HCT116 (cell line): Measurements from ENCODE around the gene IER5L. TPM values are rescaled to one million over a fixed set of nuclear protein-coding genes. Genes with fewer than 3 reads are reported as not detected.

ENCODE experiments used
- ATAC-seq: fragments of 200-7000 bp; cut with Tn5 transposase; 2 replicates; pipeline ENCODE4 v1.9.1; 2020; ENCODE audit warnings: mild to moderate bottlenecking, moderate library complexity
- BruUV-seq: library from RNA; stranded (reverse); fragments of 400-500 nt; replicated peaks from 2 replicates; lab custom pipeline; 2021; lab: Mats Ljungman, UMichigan
- CTCF ChIA-PET: fragments of 300-600 bp; sonication (Branson Sonifier 250); formaldehyde crosslinking; loops from one replicate; lab custom pipeline; 2021; ENCODE audit warnings: antibody characterized with exemption; lab: Charles Lee
- POLR2A ChIA-PET: fragments of 300-600, 350-600 bp; sonication (Branson Sonifier 250); formaldehyde crosslinking; loops from one replicate; lab custom pipeline; 2021; ENCODE audit warnings: antibody characterized with exemption; lab: Charles Lee
- RAD21 ChIA-PET, 2 experiments: fragments of 300-600 bp; sonication (Branson Sonifier 250); formaldehyde crosslinking; loops; one replicate each; lab custom pipeline; 2023; ENCODE audit warnings: low total read pairs in 2 of 2; ENCODE audit not compliant: uncharacterized antibody in 2 of 2, unreplicated experiment in 2 of 2, low non-redundant PET in 1 of 2; lab: Charles Lee
- DNase-seq: peaks from one replicate; pipeline ENCODE4 v3.0.0-alpha.2; 2010; ENCODE audit warnings: low read depth, low spot score
- H2AFZ ChIP-seq: fragments of 200-600 bp; shearing (Covaris generic), sonication (generic); 2 replicates; pipeline ENCODE4 v1.6.1; 2017; ENCODE audit warnings: low read depth, mixed run types, mixed read lengths, antibody characterized with exemption, low read length; ENCODE audit not compliant: poor library complexity, severe bottlenecking
- H3K27ac ChIP-seq: 2 replicates; pipeline ENCODE4 v1.5.1; 2012; ENCODE audit warnings: low read depth, low read length
- H3K27me3 ChIP-seq: fragments of 200-600 bp; sonication (generic); 2 replicates; pipeline ENCODE4 v1.6.1; 2016; ENCODE audit warnings: mixed run types, low read length, mixed read lengths; ENCODE audit not compliant: insufficient read depth
- H3K36me3 ChIP-seq, 2 experiments: fragments of 200-500 bp in 1 of 2; fragments of 200-600 bp in 1 of 2; sonication (Bioruptor generic) in 1 of 2; sonication (generic) in 1 of 2; 2 replicates each; pipeline versions ENCODE4 v1.5.1 to v1.6.1; 2014 to 2016; ENCODE audit warnings: low read length in 2 of 2, inconsistent platforms in 1 of 2, mixed read lengths in 1 of 2, mixed run types in 1 of 2; ENCODE audit not compliant: insufficient read depth in 2 of 2, control insufficient read depth in 1 of 2
- H3K4me1 ChIP-seq, 2 experiments: fragments of 200-600 bp in 1 of 2; sonication (generic) in 1 of 2; 2 replicates each; pipeline versions ENCODE4 v1.5.1 to v1.6.1; 2012 to 2017; ENCODE audit warnings: low read length in 2 of 2, inconsistent platforms in 1 of 2, mild to moderate bottlenecking in 1 of 2, mixed read lengths in 1 of 2, mixed run types in 1 of 2, moderate library complexity in 1 of 2; ENCODE audit not compliant: insufficient read depth in 2 of 2, control insufficient read depth in 1 of 2
- H3K4me2 ChIP-seq: fragments of 200-600 bp; sonication (generic); 2 replicates; pipeline ENCODE4 v1.6.1; 2017; ENCODE audit warnings: mixed run types, low read length, mixed read lengths
- H3K4me3 ChIP-seq, 2 experiments: fragments of 200-600 bp in 1 of 2; sonication (generic) in 1 of 2; replicated peaks in 1 of 2; 2 replicates each; pipeline ENCODE4 v1.5.1; 2011 to 2016; ENCODE audit warnings: low read length in 2 of 2, control low read depth in 1 of 2, low read depth in 1 of 2, mild to moderate bottlenecking in 1 of 2, mixed read lengths in 1 of 2, mixed run types in 1 of 2
- H3K79me2 ChIP-seq: fragments of 200-600 bp; sonication (generic); 2 replicates; pipeline ENCODE4 v1.6.1; 2017; ENCODE audit warnings: mild to moderate bottlenecking, mixed run types, low read length, moderate library complexity, mixed read lengths; ENCODE audit not compliant: insufficient read depth
- H3K9ac ChIP-seq: fragments of 200-600 bp; sonication (generic); 2 replicates; pipeline ENCODE4 v1.6.1; 2016; ENCODE audit warnings: low read length, mixed read lengths
- H3K9me2 ChIP-seq: fragments of 200-600 bp; sonication (generic), shearing (Covaris generic); 2 replicates; pipeline ENCODE4 v1.6.1; 2017; ENCODE audit warnings: mixed run types, mild to moderate bottlenecking, moderate library complexity; ENCODE audit not compliant: insufficient read depth
- H3K9me3 ChIP-seq, 2 experiments: fragments of 200-500 bp in 1 of 2; fragments of 200-600 bp in 1 of 2; sonication (Bioruptor generic) in 1 of 2; sonication (generic) in 1 of 2; 2 replicates each; pipeline ENCODE4 v1.6.1; 2014 to 2017; ENCODE audit warnings: low read length in 2 of 2, mixed read lengths in 2 of 2, inconsistent platforms in 1 of 2, low read depth in 1 of 2, mild to moderate bottlenecking in 1 of 2, mixed run types in 1 of 2, moderate library complexity in 1 of 2; ENCODE audit not compliant: control insufficient read depth in 1 of 2, insufficient read depth in 1 of 2
- H4K20me1 ChIP-seq: fragments of 200-600 bp; sonication (generic), shearing (Covaris generic); 2 replicates; pipeline ENCODE4 v1.6.1; 2017; ENCODE audit warnings: mixed run types, mild to moderate bottlenecking, moderate library complexity; ENCODE audit not compliant: insufficient read depth
- CEBPB ChIP-seq: IDR thresholded peaks from 2 replicates; pipeline ENCODE4 v1.6.1; 2012; ENCODE audit warnings: low read depth
- EGR1 ChIP-seq: IDR thresholded peaks from 2 replicates; pipeline ENCODE4 v1.6.1; 2012; ENCODE audit warnings: low read depth
- ELF1 ChIP-seq: IDR thresholded peaks from 2 replicates; pipeline ENCODE4 v1.6.1; 2012; ENCODE audit warnings: low read depth, borderline replicate concordance
- EZH2 ChIP-seq: fragments of 200-600 bp; sonication (generic); IDR thresholded peaks from 2 replicates; pipeline ENCODE4 v1.6.1; 2017; ENCODE audit warnings: antibody characterized with exemption, mixed run types
- EZH2phosphoT487 ChIP-seq: fragments of 200-600 bp; IDR thresholded peaks from 2 replicates; pipeline ENCODE4 v1.6.1; 2018; ENCODE audit warnings: antibody characterized with exemption, borderline replicate concordance
- FOSL1 ChIP-seq: IDR thresholded peaks from 2 replicates; pipeline ENCODE4 v1.6.1; 2012; ENCODE audit warnings: low read depth
- POLR2A ChIP-seq: IDR thresholded peaks from 2 replicates; pipeline ENCODE4 v1.7.0; 2011; ENCODE audit warnings: borderline replicate concordance; ENCODE audit not compliant: insufficient read depth, insufficient read length; ENCODE audit errors: extremely low read depth
- RAD21 ChIP-seq: IDR thresholded peaks from 2 replicates; pipeline ENCODE4 v1.6.1; 2012; ENCODE audit warnings: low read depth, mild to moderate bottlenecking
- SIN3A ChIP-seq: IDR thresholded peaks from 2 replicates; pipeline ENCODE4 v1.6.1; 2012; ENCODE audit warnings: low read depth
- SP1 ChIP-seq: IDR thresholded peaks from 2 replicates; pipeline ENCODE4 v1.6.1; 2012; ENCODE audit warnings: low read depth
- TCF7L2 ChIP-seq: IDR thresholded peaks from 2 replicates; pipeline ENCODE4 v1.7.0; 2011; ENCODE audit warnings: borderline replicate concordance, inconsistent platforms; ENCODE audit not compliant: insufficient read depth, insufficient read length; ENCODE audit errors: extremely low read depth
- YY1 ChIP-seq: IDR thresholded peaks from 2 replicates; pipeline ENCODE4 v1.6.1; 2011; ENCODE audit warnings: low read length, low read depth, moderate library complexity, mild to moderate bottlenecking; ENCODE audit not compliant: insufficient replicate concordance; ENCODE audit errors: extremely low read depth
- ZFX ChIP-seq: fragments of 450-650 bp; IDR thresholded peaks from 2 replicates; pipeline ENCODE4 v1.6.1; 2017
- ZNF274 ChIP-seq: fragments of 200-500 bp; sonication (Bioruptor generic); IDR thresholded peaks from 2 replicates; pipeline ENCODE4 v1.6.1; 2014; ENCODE audit warnings: mild to moderate bottlenecking, low read depth, low read length, inconsistent platforms
- intact Hi-C: fragments of 100-400 bp; cut with micrococcal nuclease; formaldehyde crosslinking; loops from 2 replicates; pipeline ENCODE4 v1.10.0; 2022
- total RNA-seq: library from RNA; stranded (reverse); gene quantifications from one replicate; pipeline ENCODE4 v1.2.1, GENCODE V29; 2021; ENCODE audit not compliant: unreplicated experiment
- TF ChIP-seq, protein P1 (sequence below), 3 experiments: fragments of 200-600 bp in 1 of 3; sonication (generic) in 1 of 3; IDR thresholded peaks in 2 of 3; conservative IDR thresholded peaks in 1 of 3; 2 replicates each; pipeline ENCODE4 v1.5.1; 2012 to 2017; ENCODE audit warnings: low read depth in 2 of 3, low read length in 2 of 3, antibody characterized with exemption in 1 of 3, borderline replicate concordance in 1 of 3, control low read depth in 1 of 3, mild to moderate bottlenecking in 1 of 3, mixed read lengths in 1 of 3, mixed run types in 1 of 3, moderate library complexity in 1 of 3; ENCODE audit not compliant: insufficient read depth in 1 of 3
- TF ChIP-seq, protein P2 (sequence below): IDR thresholded peaks from 2 replicates; pipeline ENCODE4 v1.6.1; 2012
- TF ChIP-seq, protein P3 (sequence below): IDR thresholded peaks from 2 replicates; pipeline ENCODE4 v1.6.1; 2011; ENCODE audit warnings: mild to moderate bottlenecking, low read length, moderate library complexity; ENCODE audit not compliant: insufficient replicate concordance; ENCODE audit errors: extremely low read depth
- TF ChIP-seq, protein P4 (sequence below): IDR thresholded peaks from 2 replicates; pipeline ENCODE4 v1.6.1; 2012; ENCODE audit warnings: low read depth

Gene IER5L
- total RNA-seq, 1 experiment from 2014 or later: 195 TPM

DNA sequence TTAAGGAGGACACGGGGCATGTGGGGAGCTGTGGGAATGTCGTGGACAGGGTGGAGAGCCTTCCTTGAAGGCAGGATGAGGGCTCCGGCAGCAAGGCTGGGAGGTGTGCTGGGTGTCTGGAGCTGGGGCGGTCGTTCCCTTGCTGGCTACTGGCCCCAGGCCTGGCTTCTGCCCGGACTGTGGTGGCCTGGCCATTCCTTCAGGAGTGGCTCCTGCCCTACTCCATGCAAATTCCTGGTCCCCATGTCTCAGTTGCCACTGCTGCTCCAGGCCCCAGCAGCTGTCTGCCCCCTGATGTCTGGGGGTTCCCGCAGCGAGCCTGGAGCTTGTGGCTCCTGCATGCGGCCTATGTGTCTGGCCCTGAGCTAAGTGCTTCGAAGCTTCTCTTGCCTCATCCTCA, 21.9 kb downstream of the IER5L start:
- DNase-seq (no peak), ATAC-seq (no peak)
- no peaks in the 10 kb centered on the region for H3K9me2 ChIP-seq
- ChIA-PET POLR2A (no interaction called here), CTCF (interaction anchor here (1.1 kb wide), 1 partner anchor 13 kb away, joined by 3 read pairs; no protein-coding TSS in a partner anchor), RAD21 (no interaction called here)
- H3K36me3 ChIP-seq: peaks cover 0 to 13% of the 10 kb centered on the region in 2 experiments; a peak in 2 of 4 replicates
- no peaks in the 10 kb centered on the region for H4K20me1 ChIP-seq
- H3K4me3 ChIP-seq: no peak overlapping the region
- no peaks in the 10 kb centered on the region for H3K79me2 ChIP-seq
- peaks cover 0 to 2% of the 10 kb centered on the region in 2 experiments; a peak in 1 of 4 replicates for H3K4me1 ChIP-seq
- H3K27ac ChIP-seq: no peak overlapping the region
- H3K9ac ChIP-seq: no peak overlapping the region
- intact Hi-C loops: no loop called here
- no peak overlapping the region for H2AFZ ChIP-seq
- H3K9me3 ChIP-seq: no peaks in the 10 kb centered on the region
- BruUV-seq: no TSS peak
- H3K4me2 ChIP-seq: no peak overlapping the region
- TF ChIP-seq TCF7L2 (no peak), CEBPB (no peak), SP1 (no peak), EZH2 (no peak), ELF1 (no peak), ZNF274 (no peak), SIN3A (no peak), ZFX (no peak), POLR2A (no peak), EGR1 (no peak), FOSL1 (no peak), YY1 (no peak), RAD21 (no peak), EZH2phosphoT487 (no peak)
- TF ChIP-seq, protein P1, sequence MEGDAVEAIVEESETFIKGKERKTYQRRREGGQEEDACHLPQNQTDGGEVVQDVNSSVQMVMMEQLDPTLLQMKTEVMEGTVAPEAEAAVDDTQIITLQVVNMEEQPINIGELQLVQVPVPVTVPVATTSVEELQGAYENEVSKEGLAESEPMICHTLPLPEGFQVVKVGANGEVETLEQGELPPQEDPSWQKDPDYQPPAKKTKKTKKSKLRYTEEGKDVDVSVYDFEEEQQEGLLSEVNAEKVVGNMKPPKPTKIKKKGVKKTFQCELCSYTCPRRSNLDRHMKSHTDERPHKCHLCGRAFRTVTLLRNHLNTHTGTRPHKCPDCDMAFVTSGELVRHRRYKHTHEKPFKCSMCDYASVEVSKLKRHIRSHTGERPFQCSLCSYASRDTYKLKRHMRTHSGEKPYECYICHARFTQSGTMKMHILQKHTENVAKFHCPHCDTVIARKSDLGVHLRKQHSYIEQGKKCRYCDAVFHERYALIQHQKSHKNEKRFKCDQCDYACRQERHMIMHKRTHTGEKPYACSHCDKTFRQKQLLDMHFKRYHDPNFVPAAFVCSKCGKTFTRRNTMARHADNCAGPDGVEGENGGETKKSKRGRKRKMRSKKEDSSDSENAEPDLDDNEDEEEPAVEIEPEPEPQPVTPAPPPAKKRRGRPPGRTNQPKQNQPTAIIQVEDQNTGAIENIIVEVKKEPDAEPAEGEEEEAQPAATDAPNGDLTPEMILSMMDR (IDR thresholded peaks at IDR 0.05 in 2 of 3, conservative IDR thresholded peaks at IDR 0.05 in 1 of 3; ENCODE audit: borderline replicate concordance in 1 of 3, insufficient read depth in 1 of 3, low read depth in 2 of 3, low read length in 2 of 3): no peak
- TF ChIP-seq, protein P2, sequence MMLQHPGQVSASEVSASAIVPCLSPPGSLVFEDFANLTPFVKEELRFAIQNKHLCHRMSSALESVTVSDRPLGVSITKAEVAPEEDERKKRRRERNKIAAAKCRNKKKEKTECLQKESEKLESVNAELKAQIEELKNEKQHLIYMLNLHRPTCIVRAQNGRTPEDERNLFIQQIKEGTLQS: no peak
- TF ChIP-seq, protein P3, sequence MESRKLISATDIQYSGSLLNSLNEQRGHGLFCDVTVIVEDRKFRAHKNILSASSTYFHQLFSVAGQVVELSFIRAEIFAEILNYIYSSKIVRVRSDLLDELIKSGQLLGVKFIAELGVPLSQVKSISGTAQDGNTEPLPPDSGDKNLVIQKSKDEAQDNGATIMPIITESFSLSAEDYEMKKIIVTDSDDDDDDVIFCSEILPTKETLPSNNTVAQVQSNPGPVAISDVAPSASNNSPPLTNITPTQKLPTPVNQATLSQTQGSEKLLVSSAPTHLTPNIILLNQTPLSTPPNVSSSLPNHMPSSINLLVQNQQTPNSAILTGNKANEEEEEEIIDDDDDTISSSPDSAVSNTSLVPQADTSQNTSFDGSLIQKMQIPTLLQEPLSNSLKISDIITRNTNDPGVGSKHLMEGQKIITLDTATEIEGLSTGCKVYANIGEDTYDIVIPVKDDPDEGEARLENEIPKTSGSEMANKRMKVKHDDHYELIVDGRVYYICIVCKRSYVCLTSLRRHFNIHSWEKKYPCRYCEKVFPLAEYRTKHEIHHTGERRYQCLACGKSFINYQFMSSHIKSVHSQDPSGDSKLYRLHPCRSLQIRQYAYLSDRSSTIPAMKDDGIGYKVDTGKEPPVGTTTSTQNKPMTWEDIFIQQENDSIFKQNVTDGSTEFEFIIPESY: no peak
- TF ChIP-seq, protein P4, sequence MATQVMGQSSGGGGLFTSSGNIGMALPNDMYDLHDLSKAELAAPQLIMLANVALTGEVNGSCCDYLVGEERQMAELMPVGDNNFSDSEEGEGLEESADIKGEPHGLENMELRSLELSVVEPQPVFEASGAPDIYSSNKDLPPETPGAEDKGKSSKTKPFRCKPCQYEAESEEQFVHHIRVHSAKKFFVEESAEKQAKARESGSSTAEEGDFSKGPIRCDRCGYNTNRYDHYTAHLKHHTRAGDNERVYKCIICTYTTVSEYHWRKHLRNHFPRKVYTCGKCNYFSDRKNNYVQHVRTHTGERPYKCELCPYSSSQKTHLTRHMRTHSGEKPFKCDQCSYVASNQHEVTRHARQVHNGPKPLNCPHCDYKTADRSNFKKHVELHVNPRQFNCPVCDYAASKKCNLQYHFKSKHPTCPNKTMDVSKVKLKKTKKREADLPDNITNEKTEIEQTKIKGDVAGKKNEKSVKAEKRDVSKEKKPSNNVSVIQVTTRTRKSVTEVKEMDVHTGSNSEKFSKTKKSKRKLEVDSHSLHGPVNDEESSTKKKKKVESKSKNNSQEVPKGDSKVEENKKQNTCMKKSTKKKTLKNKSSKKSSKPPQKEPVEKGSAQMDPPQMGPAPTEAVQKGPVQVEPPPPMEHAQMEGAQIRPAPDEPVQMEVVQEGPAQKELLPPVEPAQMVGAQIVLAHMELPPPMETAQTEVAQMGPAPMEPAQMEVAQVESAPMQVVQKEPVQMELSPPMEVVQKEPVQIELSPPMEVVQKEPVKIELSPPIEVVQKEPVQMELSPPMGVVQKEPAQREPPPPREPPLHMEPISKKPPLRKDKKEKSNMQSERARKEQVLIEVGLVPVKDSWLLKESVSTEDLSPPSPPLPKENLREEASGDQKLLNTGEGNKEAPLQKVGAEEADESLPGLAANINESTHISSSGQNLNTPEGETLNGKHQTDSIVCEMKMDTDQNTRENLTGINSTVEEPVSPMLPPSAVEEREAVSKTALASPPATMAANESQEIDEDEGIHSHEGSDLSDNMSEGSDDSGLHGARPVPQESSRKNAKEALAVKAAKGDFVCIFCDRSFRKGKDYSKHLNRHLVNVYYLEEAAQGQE: no peak
- TF ChIP-seq, all 23 proteins: peak for 0
- no peaks in the 10 kb centered on the region for H3K27me3 ChIP-seq
